Left colon (tissue), 2 donors: ENCODE data around the gene TMEM80. TPM values are rescaled to one million over a fixed set of nuclear protein-coding genes. Genes with fewer than 3 reads are reported as not detected.

ENCODE experiments used
- ATAC-seq: fragments of 200-7000 bp; cut with Tn5 transposase; one replicate; pipeline ENCODE4 v1.9.1; 2020; ENCODE audit warnings: mild to moderate bottlenecking, moderate library complexity
- DNase-seq, 2 donors: peaks; one replicate each; pipeline ENCODE4 v3.0.0-alpha.2; 2020
- intact Hi-C, 2 donors: fragments of 100-400 bp; cut with DNase I in 1 of 2; cut with micrococcal nuclease in 1 of 2; formaldehyde crosslinking; loops; one replicate each; pipeline versions ENCODE4 v1.11.2 to v1.14.0; 2022; cut with DNase I, micrococcal nuclease
- total RNA-seq, 2 donors: library from RNA; stranded (reverse); fragmentation: NEBNext Ultra II Directional; extraction: Animal tissue kit (Norgen Biotek cat#: 25700); gene quantifications; one replicate each; pipeline ENCODE4 v1.2.1, GENCODE V29; 2021
- donor health status: DM: no; HTN: no; CAD: no.
- donor health status: DM: yes; HTN: yes; CAD: no.

The TMEM80 gene
- total RNA-seq, 2 donors from 2014 or later = 26.9 to 31.3 TPM

GRCh38 chr11:694563-695287, 891 bp upstream of the TMEM80 start, which contains the start of gene DEAF1:
DEAF1 (minus strand) TSS chr11:695222; CDS start chr11:695047, 175 bp downstream.
- intact Hi-C loops = no loop called here
- DNase-seq (peak; percentile 98 to 100), ATAC-seq (peak; percentile 75)

- DNase-seq (no peak), ATAC-seq (no peak)
- intact Hi-C loops = no loop called here
Observed at GRCh38 chr11:695288-695537, 403 bp upstream of the TMEM80 start.

- intact Hi-C loops = no loop called here
- DNase-seq (no peak), ATAC-seq (no peak)
Observed at GRCh38 chr11:696955-697491, 1.4 kb downstream of the TMEM80 start.

- ATAC-seq (no peak), DNase-seq (no peak)
- intact Hi-C loops = no loop called here
Observed at GRCh38 chr11:697811-698311, 2.2 kb downstream of the TMEM80 start.

- no peak for ATAC-seq
- intact Hi-C loops = no loop called here
- no peak for DNase-seq
Observed at GRCh38 chr11:698493-699115, 3.0 kb downstream of the TMEM80 start.

- intact Hi-C loops = no loop called here
- ATAC-seq (no peak), DNase-seq (no peak)
Observed at GRCh38 chr11:699116-699508, 3.5 kb downstream of the TMEM80 start.

- DNase-seq (no peak), ATAC-seq (no peak)
- intact Hi-C loops = no loop called here
Observed at GRCh38 chr11:699753-700152, 4.1 kb downstream of the TMEM80 start.

- DNase-seq (peak in 1 of 2 donors; percentile 27), ATAC-seq (no peak)
- intact Hi-C loops = no loop called here
Observed at GRCh38 chr11:701741-702461, 6.3 kb downstream of the TMEM80 start.

- intact Hi-C loops = no loop called here
- ATAC-seq (peak; percentile 35), DNase-seq (peak; percentile 74 to 80)
Observed at GRCh38 chr11:702462-703461, 7.1 kb downstream of the TMEM80 start.

GRCh38 chr11:703506-703905, 7.9 kb downstream of the TMEM80 start:
- intact Hi-C loops = no loop called here
- no peak for ATAC-seq
- DNase-seq = peak; percentile 23 to 33

GRCh38 chr11:704228-704674, 8.6 kb downstream of the TMEM80 start:
- intact Hi-C loops = no loop called here
- DNase-seq (peak; percentile 20 to 44), ATAC-seq (no peak)

- ATAC-seq (peak; percentile 69), DNase-seq (peak; percentile 85 to 91)
- intact Hi-C loops = no loop called here
Observed at GRCh38 chr11:704781-705645, 9.4 kb downstream of the TMEM80 start.

GRCh38 chr11:705646-706438, 10.2 kb downstream of the TMEM80 start, which contains the start of gene EPS8L2:
EPS8L2 (plus strand) TSS chr11:706231; CDS start chr11:709408, 3,177 bp downstream.
- peak; percentile 56 for ATAC-seq
- peak; percentile 85 to 89 for DNase-seq
- intact Hi-C loops = no loop called here

GRCh38 chr11:706439-706956, 10.9 kb downstream of the TMEM80 start:
- peak; percentile 43 to 50 for DNase-seq
- intact Hi-C loops = no loop called here
- peak; percentile 4 for ATAC-seq

- peak; percentile 31 for ATAC-seq
- intact Hi-C loops = no loop called here
- peak; percentile 71 to 74 for DNase-seq
Observed at GRCh38 chr11:706957-707816, 11.6 kb downstream of the TMEM80 start.
